SK-N-SH (cell line): ENCODE results near the gene CCL16.

Source experiments
- CHD2 ChIP-seq: fragments of 150-350 bp; IDR thresholded peaks from 2 replicates; pipeline ENCODE4 v1.6.1; 2018; ENCODE audit warnings: low read length; ENCODE audit not compliant: partially characterized antibody
- CTCF ChIP-seq: fragments of 200-600 bp; sonication (generic); IDR thresholded peaks from 2 replicates; pipeline ENCODE4 v1.6.1; 2017; ENCODE audit warnings: antibody characterized with exemption, mild to moderate bottlenecking, moderate library complexity
- EP300 ChIP-seq, 2 experiments: IDR thresholded peaks; 2 replicates each; pipeline versions ENCODE4 v1.4.0 to v1.6.1; 2012; ENCODE audit warnings: borderline replicate concordance in 1 of 2, low read depth in 1 of 2, low read length in 1 of 2
- FOSL2 ChIP-seq: IDR thresholded peaks from 2 replicates; pipeline ENCODE4 v1.4.0; 2012; ENCODE audit warnings: low read depth, mild to moderate bottlenecking, moderate library complexity, borderline replicate concordance
- MXI1 ChIP-seq: IDR thresholded peaks from 2 replicates; pipeline ENCODE4 v1.6.1; 2012; ENCODE audit warnings: mild to moderate bottlenecking, low read depth, low read length, improper control_type of control experiment
- RAD21 ChIP-seq: IDR thresholded peaks from 2 replicates; pipeline ENCODE4 v1.6.1; 2012; ENCODE audit warnings: mild to moderate bottlenecking, low read length
- REST ChIP-seq: IDR thresholded peaks from 2 replicates; pipeline ENCODE4 v1.6.1; 2012; ENCODE audit warnings: mild to moderate bottlenecking, low read depth, low read length, moderate library complexity
- SMC3 ChIP-seq: IDR thresholded peaks from 2 replicates; pipeline ENCODE4 v1.6.1; 2012; ENCODE audit warnings: low read depth, low read length, improper control_type of control experiment
- YY1 ChIP-seq: IDR thresholded peaks from 2 replicates; pipeline ENCODE4 v1.4.0; 2012; ENCODE audit warnings: low read depth, mild to moderate bottlenecking
- TF ChIP-seq, protein P1 (sequence below): IDR thresholded peaks from 2 replicates; pipeline ENCODE4 v1.4.0; 2012; ENCODE audit warnings: low read depth

DNA sequence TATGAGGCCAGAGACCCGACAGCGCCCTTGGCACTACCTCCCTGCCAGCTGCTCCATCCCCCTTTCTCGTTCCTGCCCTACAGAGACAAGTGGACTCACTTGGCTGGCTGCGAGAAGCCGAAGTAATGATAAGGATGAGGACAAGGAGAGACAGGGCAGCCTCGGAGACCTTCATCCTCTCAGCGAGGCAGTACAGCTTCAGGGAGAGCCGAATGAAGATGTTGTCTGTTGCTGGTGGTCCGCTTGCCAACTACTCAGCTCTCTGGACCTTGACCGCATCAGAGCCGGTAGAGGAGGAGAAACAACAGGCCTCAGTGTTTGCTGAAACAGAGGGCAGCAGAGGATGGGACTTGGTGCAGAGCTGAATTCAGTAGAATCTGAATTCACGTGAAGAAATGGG is at the start of gene CCL16:
- TF ChIP-seq CTCF (no peak), EP300 (IDR thresholded peaks at IDR 0.05; ENCODE audit: borderline replicate concordance in 1 of 2, low read depth in 1 of 2, low read length in 1 of 2) (no peak), SMC3 (no peak), YY1 (no peak), MXI1 (no peak), RAD21 (no peak), FOSL2 (no peak), REST (no peak), CHD2 (no peak)
- TF ChIP-seq, protein P1, sequence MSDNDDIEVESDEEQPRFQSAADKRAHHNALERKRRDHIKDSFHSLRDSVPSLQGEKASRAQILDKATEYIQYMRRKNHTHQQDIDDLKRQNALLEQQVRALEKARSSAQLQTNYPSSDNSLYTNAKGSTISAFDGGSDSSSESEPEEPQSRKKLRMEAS: no peak
